ENCODE data around the gene MID1. TPM values are rescaled to one million over a fixed set of nuclear protein-coding genes. Genes with fewer than 3 reads are reported as not detected.

The MID1 gene
- total RNA-seq, 1 donor from 2014 or later, result 32.8 TPM

DNA sequence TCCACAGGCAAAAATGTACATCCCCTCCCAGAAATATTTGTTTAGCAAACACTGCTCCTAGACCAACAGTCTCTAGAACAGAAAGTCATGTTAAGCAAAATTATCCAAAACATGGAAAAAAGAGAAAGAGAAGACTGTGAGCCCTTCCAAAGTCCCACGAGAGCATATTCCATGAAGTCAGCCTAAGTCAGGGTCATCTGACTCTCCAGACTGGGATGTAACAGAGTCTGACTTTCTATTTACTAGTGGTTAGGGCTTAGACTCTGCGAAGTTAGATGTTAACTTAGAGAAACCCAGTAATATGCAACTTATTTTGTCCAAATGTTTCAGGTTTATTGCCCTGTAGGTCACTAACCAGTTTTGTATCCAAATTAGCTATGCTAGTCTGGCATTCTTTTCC is 102.3 kb downstream of the MID1 start:
- no peak overlapping the region for H3K27ac ChIP-seq
- intact Hi-C loops (cut with DNase I), result no loop called here
- no peaks in the 10 kb centered on the region for H3K27me3 ChIP-seq

GRCh38 chrX:10516781-10517322 is 103.5 kb downstream of the MID1 start:
- TF ChIP-seq CTCF (IDR thresholded peaks at IDR 0.05), result no peak
- intact Hi-C loops (cut with DNase I), result no loop called here
- no peaks in the 10 kb centered on the region for H3K4me1 ChIP-seq

More for the DNA sequence above, 102.3 kb downstream of the MID1 start:
- Histone ChIP-seq H3K4me3 (no peak overlapping the region), H3K4me1 (no peaks in the 10 kb centered on the region), H3K9me3 (no peaks in the 10 kb centered on the region), H3K36me3 (no peaks in the 10 kb centered on the region)
- TF ChIP-seq CTCF (IDR thresholded peaks at IDR 0.05), result no peak
- DNase-seq (ENCODE audit: low spot score in 2 of 2), result no peak

GRCh38 chrX:10514891-10515290 is 105.5 kb downstream of the MID1 start:
- DNase-seq (ENCODE audit: low spot score in 2 of 2), result no peak
- Histone ChIP-seq H3K27me3 (no peaks in the 10 kb centered on the region), H3K9me3 (no peaks in the 10 kb centered on the region), H3K36me3 (no peaks in the 10 kb centered on the region), H3K4me3 (no peak overlapping the region), H3K4me1 (no peaks in the 10 kb centered on the region), H3K27ac (no peak overlapping the region)
- intact Hi-C loops (cut with DNase I), result no loop called here
- TF ChIP-seq CTCF (IDR thresholded peaks at IDR 0.05), result no peak

More at GRCh38 chrX:10516781-10517322, 103.5 kb downstream of the MID1 start:
- H3K27me3 ChIP-seq, result no peaks in the 10 kb centered on the region
- no peak for DNase-seq (ENCODE audit: low spot score in 2 of 2)
- no peak overlapping the region for H3K4me3 ChIP-seq
- no peak overlapping the region for H3K27ac ChIP-seq
- no peaks in the 10 kb centered on the region for H3K9me3 ChIP-seq
- no peaks in the 10 kb centered on the region for H3K36me3 ChIP-seq

DNA sequence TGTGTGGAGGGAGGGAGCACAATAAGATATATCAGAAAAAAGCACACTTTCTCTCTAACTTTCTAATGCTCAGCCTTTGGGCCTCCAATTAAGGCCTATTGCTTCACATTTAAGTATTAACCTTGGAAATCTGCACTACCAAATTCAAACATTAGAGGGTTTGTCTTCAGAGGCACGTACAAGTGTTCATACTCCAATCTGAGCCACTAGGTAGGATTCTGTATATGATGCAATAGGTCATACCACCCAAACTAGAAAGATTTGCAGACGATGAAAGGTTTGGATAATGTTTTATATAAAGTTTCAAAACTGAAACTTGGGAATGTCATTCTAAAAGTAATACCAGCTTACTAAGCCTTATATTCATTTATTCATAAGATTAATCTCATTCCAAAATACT is 106.4 kb downstream of the MID1 start:
- H3K4me3 ChIP-seq, result no peak overlapping the region
- DNase-seq (ENCODE audit: low spot score in 2 of 2), result no peak
- TF ChIP-seq CTCF (IDR thresholded peaks at IDR 0.05), result no peak
- no peaks in the 10 kb centered on the region for H3K36me3 ChIP-seq
- H3K27ac ChIP-seq, result no peak overlapping the region
- H3K27me3 ChIP-seq, result no peaks in the 10 kb centered on the region
- intact Hi-C loops (cut with DNase I), result no loop called here
- no peaks in the 10 kb centered on the region for H3K9me3 ChIP-seq
- no peaks in the 10 kb centered on the region for H3K4me1 ChIP-seq

- no peak for DNase-seq (ENCODE audit: low spot score in 2 of 2)
- no peak for TF ChIP-seq CTCF (IDR thresholded peaks at IDR 0.05)
- no peaks in the 10 kb centered on the region for H3K9me3 ChIP-seq
- intact Hi-C loops (cut with DNase I), result no loop called here
- no peaks in the 10 kb centered on the region for H3K36me3 ChIP-seq
- H3K27me3 ChIP-seq, result no peaks in the 10 kb centered on the region
- H3K27ac ChIP-seq, result no peak overlapping the region
- H3K4me3 ChIP-seq, result no peak overlapping the region
- no peaks in the 10 kb centered on the region for H3K4me1 ChIP-seq
Observed at GRCh38 chrX:10512741-10513140, 107.6 kb downstream of the MID1 start.

GRCh38 chrX:10512258-10512657 is 108.1 kb downstream of the MID1 start:
- no peaks in the 10 kb centered on the region for H3K36me3 ChIP-seq
- intact Hi-C loops (cut with DNase I), result no loop called here
- no peaks in the 10 kb centered on the region for H3K9me3 ChIP-seq
- no peak overlapping the region for H3K27ac ChIP-seq
- TF ChIP-seq CTCF (IDR thresholded peaks at IDR 0.05), result no peak
- no peak overlapping the region for H3K4me3 ChIP-seq
- no peaks in the 10 kb centered on the region for H3K4me1 ChIP-seq
- no peak for DNase-seq (ENCODE audit: low spot score in 2 of 2)
- H3K27me3 ChIP-seq, result no peaks in the 10 kb centered on the region

Data from ascending aorta (tissue), 2 donors.